G401 (cell line): ENCODE results near the gene TIPARP. TPM values are rescaled to one million over a fixed set of nuclear protein-coding genes. Genes with fewer than 3 reads are reported as not detected.
A peak's percentile ranks its signal among the peaks of the same experiment; 100 is the strongest.

Experiments
- DNase-seq: peaks from one replicate; pipeline ENCODE4 v3.0.0-alpha.2; 2015; ENCODE audit warnings: low spot score
- in situ Hi-C: cut with HindIII; loops from 2 replicates; pipeline ENCODE4 v1.10.0; 2016; ENCODE audit warnings: low sequenced_read_pairs, mixed read lengths
- total RNA-seq: library from RNA; depleted of rRNA; stranded (reverse); fragments of >200 nt; shearing (Covaris generic); gene quantifications from 2 replicates; pipeline ENCODE4 v1.2.3, GENCODE V29; 2014

The TIPARP gene
- total RNA-seq, 1 experiment from 2014 or later = 33.1 TPM

DNA sequence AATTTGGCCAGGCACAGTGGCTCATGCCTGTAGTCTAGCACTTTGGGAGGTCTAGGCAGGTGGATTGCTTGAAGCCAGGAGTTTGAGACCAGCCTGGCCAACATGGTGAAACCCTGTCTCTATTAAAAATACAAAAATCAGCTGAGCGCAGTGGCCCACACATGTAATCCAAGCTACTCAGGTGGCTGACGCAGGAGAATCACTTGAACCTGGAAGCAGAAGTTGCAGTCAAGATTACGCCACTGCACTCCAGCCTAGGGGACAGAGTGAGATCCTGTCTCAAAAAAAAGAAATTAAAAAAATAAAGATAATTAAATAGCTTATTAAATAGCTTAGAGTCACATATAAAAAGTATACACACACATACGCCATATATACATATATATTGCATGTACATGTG lies 3.7 kb upstream of the TIPARP start:
- in situ Hi-C loops = no loop called here
- DNase-seq = no peak

DNA sequence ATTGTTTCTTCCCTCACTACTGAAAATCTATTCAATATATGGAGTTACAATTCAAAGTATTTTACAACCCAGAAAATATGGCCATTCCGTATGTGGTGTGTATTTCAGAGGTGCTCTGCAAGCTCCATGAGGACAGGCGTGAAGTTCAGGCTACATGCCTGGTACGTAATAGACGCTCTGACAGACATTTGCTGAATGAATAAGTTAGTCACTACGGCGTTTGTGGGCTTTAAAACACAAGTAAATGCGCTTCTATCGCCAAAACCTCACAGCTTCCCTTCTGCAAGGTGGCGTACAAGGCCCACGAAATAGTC lies 701 bp upstream of the TIPARP start:
- DNase-seq = no peak
- in situ Hi-C loops = no loop called here

DNA sequence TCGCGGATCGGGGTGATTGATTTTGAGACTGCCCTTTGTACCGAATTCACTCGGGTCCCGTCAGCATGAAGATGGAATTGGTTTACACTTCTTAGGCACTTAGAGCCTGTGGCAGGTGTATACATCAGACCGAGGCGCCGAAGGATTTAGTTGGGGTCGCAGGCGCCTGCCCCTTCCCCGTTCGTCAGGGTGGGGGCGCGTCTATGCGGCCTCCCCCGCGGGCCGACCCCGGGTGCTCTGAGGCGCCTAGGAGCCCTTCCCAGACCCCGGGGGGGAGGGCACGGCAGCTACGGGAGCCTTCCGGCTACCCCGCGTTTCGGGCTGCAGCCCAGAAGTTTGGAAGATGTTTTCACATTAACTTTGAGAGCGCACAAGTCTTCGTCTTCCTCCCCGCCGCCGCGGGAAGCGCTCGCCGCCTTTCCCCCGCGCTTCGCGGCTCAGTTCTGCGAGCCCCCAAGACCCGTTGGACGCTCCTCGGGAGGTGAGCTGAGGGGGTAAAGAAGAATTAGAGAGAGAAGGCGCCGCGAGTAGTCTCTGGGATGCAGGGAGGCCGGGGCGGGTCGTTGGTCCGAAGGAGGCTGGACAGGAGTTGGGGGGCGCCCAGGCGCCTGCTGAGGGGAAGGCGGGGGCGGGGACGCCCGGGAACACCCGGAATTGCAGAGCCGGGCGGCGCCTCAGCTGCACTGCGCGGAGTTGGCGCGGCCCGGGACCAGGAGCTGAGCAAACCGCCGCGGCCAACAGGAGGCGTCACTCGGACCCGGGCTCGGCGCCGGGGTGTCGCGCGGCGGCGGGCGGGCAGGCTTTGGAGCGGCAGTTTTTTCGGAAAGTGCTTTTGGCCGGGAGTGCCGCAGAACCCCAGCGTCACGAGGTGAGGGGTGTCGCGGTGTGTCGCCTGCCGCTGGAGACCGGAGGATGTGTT lies 780 bp downstream of the TIPARP start:
- in situ Hi-C loops = no loop called here
- no peak for DNase-seq

- DNase-seq = peak; percentile 39
- in situ Hi-C loops = no loop called here
Observed at GRCh38 chr3:156675830-156676767, 1.7 kb downstream of the TIPARP start.

- no peak for DNase-seq
- in situ Hi-C loops = no loop called here
Observed at GRCh38 chr3:156676768-156677479, 2.5 kb downstream of the TIPARP start.

DNA sequence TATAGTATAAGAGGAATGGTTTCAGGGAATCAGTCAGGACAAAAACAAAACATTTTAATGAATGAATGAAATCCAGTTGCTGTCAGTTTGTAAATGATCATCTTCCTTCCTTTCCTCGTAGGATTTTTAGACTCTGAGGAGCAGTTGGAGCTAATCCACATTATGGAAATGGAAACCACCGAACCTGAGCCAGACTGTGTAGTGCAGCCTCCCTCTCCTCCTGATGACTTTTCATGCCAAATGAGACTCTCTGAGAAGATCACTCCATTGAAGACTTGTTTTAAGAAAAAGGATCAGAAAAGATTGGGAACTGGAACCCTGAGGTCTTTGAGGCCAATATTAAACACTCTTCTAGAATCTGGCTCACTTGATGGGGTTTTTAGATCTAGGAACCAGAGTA lies 3.1 kb downstream of the TIPARP start:
- DNase-seq = peak; percentile 44
- in situ Hi-C loops = no loop called here

- DNase-seq = no peak
- in situ Hi-C loops = no loop called here
Observed at GRCh38 chr3:156678197-156678596, 3.8 kb downstream of the TIPARP start.

DNA sequence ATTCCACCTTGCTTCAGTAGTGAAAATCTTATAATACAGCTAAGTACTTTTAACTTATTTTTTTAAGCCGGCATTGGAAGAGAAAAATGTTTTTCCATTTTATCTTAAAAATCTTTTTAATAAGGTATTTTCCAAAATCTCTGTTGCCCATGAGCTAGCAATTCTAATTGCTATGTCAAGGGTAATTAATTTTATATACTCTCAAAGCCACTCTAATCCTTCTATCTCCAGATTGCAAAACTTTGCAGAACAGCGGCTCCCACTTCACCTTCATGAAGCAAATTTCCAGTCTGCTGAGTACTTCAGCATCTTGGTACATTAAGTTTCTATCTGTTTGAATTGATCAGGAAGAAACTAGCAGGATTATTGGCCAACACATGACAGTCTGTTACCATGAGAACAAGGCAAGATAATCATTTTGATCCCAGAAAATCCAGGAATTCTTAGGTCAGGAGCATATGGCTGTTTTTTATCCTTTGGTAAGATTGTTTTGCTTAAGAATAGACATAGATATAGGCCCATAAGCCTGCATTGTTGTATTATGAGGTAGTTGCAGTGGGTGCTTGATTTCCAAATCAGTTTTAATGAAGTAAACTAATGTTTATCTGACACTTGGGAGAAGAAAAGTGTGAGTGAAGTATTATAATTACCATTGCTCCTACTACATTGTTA lies 6.0 kb downstream of the TIPARP start:
- in situ Hi-C loops = no loop called here
- DNase-seq = no peak

- in situ Hi-C loops = no loop called here
- no peak for DNase-seq
Observed at GRCh38 chr3:156681002-156681401, 6.6 kb downstream of the TIPARP start.

DNA sequence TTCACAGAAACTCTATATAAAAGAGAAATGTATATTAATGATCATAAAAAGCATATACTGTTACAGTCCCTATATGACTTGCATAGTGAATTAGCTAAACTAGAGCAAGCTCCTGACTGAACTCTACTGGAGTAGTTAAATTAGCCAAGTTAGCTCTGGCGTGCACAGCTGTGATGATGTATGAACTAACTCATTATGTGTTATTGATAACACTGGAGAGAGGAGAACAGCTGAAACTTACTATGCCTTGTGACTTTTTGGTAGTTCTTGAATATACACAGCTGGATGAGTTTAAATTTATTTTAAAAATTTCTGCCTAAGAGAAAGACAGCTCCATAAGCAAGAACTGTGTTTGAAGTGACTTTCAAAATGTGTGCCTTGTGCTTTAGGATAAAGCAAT lies 8.1 kb downstream of the TIPARP start:
- in situ Hi-C loops = no loop called here

GRCh38 chr3:156682963-156683362 lies 8.6 kb downstream of the TIPARP start:
- in situ Hi-C loops = no loop called here

More for the DNA sequence above, 8.1 kb downstream of the TIPARP start:
- DNase-seq = no peak

DNA sequence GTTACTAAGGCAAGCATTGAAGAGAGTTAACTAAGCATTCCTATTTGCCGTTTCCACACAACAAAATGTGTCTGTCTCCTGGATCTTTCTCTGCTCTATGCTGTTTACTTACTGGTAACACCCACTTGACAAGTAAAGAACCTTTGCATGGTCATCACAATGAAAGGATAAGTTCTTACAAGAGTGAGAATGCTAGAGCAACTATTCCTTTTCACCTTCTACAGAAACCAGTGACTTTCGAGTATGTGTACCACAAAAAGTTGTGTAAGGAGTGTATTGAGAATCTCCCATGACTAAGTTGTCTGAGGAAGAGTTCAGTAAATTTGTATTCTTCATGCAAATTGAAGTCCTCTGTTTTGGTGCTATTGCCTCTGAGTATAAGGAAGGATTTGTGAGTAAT lies 10.8 kb downstream of the TIPARP start:
- no peak for DNase-seq
- in situ Hi-C loops = no loop called here

More at GRCh38 chr3:156682963-156683362, 8.6 kb downstream of the TIPARP start:
- DNase-seq = no peak

DNA sequence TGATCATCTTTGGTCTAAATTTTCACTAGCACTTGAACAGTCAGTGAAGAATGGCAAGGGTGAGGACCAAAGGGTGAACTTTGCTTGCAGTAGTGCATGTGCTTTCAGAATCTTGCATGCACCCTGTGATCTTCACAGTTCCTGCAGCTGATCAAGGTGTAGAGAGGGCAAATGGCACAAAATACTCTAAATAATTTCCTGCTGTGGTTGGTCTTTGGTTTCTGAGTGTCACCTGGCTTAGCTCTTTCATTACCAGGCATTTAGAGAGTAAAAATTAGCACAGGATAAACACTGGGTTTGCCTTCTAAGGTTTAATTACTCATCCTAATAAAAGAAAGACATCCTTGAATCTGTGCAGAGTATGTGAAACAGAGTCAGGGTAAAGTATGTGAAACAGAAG lies 11.4 kb downstream of the TIPARP start:
- DNase-seq = no peak
- in situ Hi-C loops = no loop called here

DNA sequence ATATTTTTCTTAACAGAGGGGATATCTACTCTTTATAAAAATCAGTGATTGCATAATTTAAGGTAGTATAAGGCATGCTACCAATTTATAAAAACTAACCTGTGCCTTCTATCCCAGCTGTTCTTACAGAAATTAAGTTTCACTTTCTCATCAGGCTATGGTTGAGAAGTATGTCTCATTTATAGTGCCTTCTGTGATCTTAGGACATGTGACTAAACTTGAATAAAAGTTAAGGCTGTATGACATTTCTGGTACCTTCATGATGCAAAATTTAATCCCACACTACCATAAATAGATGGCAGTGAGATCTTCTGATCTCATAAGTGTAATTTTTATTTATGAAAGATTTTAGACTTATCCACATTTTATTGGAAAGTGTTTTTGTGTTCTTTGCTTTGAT lies 12.6 kb downstream of the TIPARP start:
- DNase-seq = no peak
- in situ Hi-C loops = no loop called here

- in situ Hi-C loops = no loop called here
- DNase-seq = no peak
Observed at GRCh38 chr3:156688632-156689452, 14.5 kb downstream of the TIPARP start.

GRCh38 chr3:156689608-156690007 lies 15.2 kb downstream of the TIPARP start:
- in situ Hi-C loops = no loop called here
- DNase-seq = no peak

GRCh38 chr3:156691920-156692319 lies 17.5 kb downstream of the TIPARP start:
- in situ Hi-C loops = no loop called here
- DNase-seq = no peak

GRCh38 chr3:156693166-156693565 lies 18.8 kb downstream of the TIPARP start:
- no peak for DNase-seq
- in situ Hi-C loops = no loop called here
